Activated CD8-positive, alpha-beta memory T cell treated with anti-CD3 and anti-CD28 coated beads for 4 hours (primary cell): ENCODE measurements around the gene MED9.

Experiments used
- DNase-seq, 2 donors: peaks; one replicate each; pipeline ENCODE4 v3.0.0-alpha.2; 2020; ENCODE audit warnings: low read depth in 2 of 2

MED9 gene

DNA sequence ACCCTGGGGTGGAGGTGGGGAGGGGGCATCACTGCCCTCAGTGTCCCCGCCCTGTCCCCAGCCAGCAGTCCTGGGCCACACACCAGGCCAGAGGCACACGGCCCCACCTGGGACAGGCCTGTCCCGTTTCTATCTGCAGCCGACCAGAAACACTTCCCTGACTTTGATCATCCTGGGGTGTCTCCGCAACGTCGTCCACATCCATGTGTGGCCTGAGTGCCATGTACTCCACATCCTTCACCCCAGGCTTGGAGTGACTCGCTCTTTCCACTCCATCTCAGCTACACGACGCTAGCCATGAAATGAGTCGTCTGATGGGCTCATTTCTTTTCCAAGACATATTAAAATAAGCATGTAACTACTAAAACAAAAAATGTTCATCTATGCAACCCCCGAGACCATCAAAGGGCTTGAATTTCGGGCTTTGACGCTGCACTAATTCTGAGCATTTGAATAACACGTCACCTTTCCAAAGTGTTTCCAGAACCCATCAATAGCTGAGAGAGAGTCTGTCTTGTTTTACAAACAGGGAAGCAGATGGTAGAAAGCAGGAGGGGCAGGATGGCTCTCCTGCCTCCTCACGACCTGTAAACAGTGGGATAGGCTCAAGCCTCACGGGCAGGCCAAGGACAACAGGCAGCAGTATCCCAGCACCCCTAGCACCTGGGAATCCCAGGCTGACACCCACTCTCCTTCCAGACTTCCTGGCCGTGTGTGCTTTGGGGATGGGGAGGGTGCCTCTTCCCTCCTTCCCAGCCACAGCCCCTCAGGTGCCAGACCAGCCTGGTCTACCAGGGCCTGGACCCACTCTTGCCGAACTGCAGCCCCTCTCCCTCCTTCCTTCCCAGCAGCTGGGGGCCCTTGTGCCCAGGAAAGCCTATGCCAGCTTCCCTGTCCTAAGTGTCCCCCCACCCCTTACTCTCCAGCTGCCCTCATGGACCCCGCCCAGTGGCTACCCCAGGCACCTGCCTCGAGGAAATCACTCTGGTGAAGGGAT is 39.4 kb downstream of the MED9 start:
- no peak for DNase-seq

DNA sequence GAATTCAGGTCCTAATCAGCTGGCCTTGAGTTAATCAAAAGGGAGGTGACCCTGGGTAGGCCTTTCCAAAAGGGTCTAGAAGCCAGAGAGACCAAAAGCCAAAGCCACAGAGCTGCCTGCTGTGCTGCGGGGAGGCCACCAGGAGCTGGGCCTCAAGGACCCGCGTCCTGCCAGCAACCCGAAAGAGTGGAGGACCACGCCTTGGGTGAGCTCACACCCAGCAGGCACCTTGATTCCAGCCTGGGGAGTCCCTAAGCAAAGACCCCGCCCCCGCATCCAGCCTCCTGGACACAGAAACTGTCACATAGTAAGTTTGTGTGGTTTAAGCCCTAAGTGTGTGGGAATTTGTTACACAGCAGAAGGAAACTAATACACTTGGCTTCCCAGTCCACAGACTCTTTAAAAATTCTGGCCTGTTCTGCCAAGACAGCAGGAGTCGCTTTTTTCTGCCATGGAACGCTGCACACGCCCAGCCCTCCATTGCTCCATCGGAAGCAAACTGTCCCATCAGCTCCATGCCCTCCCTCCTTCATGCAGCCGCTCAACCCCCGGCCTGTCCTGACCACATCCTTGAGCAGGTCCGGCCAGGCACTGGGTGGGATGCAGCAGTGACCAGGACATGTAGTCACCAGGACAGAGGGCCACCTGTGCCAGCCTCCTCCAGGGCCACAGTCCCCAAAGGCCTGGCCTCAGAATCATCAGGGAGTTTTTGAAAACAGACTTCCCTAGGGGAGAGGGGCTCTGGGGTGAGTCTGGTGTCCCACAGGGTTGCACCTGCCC is 40.3 kb downstream of the MED9 start:
- DNase-seq = no peak

DNA sequence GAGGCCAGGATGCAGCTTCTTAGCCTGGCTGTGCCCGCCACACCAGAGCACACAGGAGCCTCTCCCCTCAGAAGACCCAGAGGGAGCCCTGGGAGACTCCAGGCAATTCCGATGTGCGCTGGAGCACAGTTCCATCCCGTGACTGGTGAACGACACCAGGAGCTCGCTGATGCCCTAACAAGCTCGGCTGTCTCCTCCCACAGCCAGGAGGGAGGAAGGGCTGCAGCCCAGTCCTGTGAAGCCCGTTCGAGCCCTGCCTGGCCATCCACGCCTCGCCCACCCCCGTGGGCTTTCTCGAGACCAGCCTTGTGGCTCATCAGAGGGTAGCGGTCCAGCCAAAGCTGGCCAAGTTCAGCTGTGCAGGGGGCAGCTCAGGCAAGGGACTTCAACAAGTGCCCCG is 41.2 kb downstream of the MED9 start:
- no peak for DNase-seq

DNA sequence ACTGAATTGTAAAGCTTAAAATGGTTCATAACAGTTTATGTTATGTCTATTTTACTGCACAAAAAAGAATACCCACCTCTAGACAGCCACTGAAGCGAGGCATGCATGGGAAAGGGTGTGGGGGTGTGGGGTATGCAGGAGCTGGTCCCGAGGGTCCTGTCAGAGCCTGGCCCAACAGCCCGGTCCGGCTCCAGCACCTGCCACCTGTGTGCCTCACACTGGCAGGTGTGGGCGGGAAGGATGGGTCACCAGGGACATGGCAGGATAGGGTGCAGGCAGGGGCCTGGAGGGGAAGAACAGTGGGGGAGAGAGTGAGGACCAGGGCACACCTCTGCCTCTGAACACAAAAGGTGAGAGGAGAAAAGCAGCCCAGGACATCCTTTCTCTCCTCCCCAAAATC is 42.2 kb downstream of the MED9 start:
- no peak for DNase-seq

DNA sequence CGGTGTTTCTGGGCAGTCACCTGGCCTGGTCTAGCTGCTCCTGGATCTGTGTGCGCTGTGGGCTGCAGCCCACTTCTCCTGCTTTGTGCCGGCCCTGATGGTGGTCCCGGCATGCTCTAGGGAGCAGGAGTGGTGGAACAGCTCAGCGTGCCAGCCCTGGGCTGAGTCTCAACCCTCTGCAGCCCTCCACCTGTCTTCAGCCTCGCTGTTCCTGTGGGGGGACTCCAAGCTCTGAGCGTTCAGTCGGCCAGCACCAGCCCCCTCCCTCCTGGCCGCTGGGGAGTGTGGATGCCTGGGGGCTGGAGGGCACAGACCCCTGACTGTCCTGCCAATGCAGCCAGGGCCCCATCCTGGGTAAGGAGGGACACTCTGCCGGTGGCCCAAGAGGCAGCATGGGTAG is 43.1 kb downstream of the MED9 start:
- DNase-seq = no peak

DNA sequence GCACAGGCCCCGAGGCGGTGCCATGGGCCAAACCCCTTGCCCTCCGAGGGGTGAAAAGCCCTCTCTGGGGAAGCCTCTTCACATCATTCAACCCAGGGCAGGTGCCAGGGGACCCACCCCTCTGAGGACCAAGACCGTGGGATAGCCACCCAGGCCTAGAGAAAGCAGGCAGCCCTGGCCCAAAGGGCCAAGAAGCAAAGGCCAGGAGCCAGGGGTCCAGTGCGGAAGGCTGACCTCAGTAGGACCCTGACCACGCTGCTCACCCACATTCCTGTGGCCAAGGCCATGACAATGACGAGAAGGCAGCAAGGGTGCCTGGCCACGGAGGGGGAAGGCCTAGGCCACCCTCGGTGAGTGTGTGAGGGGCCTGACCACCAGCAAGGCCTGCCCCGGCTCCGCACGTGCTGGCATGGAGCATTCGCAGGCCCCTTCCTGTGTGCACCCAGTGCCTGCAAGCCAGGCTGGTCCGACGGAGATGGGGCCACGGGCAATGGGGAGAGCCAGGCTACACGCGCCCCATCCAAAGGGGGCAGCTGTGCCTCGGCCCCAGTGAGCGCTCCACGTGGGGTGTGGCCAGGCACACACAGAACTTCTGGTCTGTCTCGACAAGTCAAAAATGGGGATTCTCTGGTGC is 43.9 kb downstream of the MED9 start:
- DNase-seq = no peak

DNA sequence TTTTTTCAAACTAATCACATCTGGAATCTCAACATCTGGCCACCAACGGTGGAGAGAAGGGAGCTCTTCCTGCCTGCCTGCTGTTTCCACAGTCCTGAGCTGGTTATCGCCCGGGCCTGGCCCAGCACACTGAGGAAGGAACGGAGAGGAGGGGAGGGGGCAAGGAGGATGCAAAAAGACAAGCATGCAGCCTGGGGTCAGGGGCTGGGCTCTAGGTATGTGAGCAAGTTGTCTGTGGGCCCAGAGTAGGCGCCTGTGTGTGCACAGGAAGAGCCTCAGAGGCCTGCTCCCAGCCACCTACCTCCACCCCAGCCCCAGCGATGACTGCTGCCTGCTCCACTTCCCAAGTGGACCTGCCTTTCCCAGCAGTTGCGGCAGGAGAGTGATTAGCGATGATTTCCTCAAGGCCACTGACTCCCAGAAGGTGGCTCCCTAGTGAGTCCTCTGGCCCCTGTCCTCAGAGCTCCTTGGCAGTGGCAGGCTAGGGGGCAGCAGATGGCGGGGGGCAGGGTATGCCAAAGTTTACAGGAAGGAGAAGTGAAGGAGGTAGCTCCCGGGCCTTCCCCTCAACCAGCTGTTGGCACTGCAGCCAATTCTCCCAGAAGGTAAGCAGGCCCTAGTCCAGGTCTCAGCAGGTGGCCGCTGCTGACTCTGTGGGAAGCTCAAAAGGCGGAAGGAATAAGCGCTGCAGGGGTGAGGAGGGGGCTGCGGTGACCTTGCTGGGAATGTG is 46.4 kb downstream of the MED9 start:
- DNase-seq = no peak

DNA sequence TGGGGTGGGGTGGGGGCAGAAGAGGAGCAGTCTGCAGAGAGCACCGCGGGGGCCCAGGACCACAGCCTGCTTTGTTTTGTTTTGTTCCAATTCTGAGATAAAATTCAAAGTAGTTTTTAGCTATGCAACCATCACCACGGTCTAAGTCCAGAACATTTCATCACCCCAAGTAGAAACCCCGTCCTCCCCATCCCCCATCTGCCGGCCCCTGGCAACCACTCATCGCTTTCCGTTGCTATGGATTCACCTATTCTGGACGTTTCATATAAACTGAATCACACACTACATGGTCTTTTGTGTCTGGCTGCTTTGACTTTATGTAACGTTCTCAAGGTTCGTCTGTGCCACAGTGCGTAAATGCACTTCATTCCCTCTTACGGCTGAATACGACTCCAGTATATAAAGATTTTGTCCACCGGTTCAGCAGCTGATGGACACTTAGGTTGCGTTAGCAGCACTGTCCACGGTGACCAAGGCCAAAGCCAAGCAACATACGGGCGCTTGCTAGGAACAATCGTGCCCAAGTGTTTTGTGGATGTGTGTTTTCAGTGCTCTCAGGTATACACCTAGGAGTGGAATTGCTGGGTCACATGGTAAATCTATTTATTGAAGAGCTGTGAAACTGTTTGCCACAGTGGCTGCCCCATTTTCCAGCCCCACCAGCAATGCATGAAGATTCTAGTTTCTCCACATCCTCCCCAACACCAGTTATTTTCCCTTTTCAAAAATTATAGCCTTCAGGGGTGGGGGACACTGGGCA is 47.1 kb downstream of the MED9 start:
- DNase-seq = no peak

DNA sequence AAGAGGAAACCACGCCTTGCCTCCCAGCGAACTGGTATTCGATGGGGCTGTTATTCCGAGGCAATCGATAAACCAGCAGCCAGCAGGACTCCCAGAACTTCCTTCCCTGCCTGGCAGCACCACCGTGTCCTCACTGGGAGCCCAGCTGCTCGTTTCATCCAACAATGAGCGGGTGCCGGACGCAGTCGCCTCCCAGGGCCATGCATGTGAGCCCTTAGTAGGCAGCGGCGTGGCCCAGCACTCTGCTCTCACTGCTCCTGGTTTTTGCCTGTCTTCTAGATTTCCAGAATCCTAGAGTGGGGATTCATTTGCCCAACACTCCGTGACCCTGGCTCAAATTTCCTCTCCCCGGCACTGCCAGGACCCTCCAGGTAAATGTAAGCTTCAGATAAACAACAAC is 48.5 kb downstream of the MED9 start:
- DNase-seq = no peak

DNA sequence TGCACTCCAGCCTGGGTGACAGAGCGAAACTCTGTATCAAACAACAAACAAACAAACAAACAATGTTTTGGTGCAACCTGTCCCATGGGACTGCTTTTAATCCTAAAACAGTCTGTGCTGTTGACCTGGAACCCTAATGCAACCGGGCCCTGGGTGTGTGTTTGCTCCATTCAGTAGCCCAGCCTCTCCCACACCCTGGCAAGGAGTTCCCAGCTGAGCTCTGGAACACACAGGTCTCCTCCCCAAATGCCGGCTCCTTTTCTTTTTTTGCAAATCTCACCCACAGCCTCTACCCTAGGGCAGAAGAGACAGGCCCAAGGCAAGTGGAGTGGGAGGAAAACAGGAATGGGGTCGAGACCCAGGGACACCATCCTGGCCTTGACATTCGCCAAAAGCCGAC is 49.2 kb downstream of the MED9 start:
- no peak for DNase-seq

DNA sequence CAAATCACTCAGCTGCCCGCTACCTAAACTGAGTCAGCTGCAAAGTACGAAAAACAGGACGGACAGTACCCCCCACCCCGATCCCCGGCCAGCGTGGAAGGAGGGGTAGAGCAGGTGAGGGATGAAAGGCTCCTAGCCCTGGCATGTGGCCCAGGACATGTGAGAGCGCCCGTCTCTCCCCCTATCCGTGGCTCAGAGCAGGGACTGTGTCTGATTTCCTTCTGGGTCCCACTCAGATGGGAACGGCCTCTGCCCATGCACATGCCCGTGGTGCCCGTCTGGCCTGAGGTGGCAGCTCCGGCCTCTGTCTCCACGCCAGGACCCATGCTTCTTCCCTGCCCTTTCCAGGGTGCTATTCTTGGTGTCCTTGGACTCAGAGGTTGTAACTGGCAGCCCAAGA is 49.6 kb downstream of the MED9 start:
- DNase-seq = no peak

DNA sequence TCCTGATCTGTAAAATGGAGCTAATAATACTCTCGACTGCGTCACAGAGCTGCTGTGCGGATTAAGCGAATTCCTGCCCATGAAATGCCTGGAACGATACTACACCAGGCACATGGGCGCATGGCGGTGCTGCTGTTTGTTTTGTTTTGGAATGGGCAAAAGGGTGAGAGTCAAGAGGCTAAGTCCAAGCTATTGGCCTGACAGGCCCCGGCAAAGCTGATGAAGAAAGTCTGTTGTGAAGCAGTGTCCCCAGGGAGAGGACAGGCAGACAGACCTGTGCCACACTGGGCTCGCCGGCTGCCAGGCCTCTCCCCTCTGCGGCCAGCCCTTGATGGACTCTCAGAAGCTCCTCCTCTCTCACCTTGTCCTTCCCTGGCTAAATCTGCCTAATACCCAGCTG is 50.7 kb downstream of the MED9 start:
- DNase-seq = no peak

DNA sequence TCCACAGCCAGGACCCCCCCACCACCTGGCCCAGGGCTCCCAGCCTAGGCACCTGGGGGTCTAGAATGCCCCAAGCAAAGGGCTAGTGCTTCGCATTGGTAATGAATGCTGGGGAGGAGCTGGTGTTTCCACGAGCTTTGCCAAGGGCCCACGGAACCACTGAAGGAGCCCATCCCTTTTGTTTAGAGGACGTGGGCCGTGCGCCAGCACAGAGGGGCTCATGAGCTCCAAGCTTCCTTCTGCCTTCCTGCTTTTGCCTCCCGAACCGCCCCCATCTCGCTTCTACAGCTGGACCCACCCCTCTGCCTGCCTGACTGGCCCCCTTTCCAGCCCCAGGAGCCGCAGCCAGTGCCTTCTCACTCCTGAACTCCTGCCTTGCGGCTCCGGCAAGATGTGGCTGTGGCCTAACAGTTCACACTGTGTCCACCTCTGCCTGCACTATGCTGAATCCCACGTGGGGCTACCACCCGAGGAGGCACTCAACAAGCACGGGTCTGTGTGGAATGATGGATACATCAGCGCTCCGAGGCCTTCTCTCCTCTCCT is 51.2 kb downstream of the MED9 start:
- DNase-seq = no peak

DNA sequence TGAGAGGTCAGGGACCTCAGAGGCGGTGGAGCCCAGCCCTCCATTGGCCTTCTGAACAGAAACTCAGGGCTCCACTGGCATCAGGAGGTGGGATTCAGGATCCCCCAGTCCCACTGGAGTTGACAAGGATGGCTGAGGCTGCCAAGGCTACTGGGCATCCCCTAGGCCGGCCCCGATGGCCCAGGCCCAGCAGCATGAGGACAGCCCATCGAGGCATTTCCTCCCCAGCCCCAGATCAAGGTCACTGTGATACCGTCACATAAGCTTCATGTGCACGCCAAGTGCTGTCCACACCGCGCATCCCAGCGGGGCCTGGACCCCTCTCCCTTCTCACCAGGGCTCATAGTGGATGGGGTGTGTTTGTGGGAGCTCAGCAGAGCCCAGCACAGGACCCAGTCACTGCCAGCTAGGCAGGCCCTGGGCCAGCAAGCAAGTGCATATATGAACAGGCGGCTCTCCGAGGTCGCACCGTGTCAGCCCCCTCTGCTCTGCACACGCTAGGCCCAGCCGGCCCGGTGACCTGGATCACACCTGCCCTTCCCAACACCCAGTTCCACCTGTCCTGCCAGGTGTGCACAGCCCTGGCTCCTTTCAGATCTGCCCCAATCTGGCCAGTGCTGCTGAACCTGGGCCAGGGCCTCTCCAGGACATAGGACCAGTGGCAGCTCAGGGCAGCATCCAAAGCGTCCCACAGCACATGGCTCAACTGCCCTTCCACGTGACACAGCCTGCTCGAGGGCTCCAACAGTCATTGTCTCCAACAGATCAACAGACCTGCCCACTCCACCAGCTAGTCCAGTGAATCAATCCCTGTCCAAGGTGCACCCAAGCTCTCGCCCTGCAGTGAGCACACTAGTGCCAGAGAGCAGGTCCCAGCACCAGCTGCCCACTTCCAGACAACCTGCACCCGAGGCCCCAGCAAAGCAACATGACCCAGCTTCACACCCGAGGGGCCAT is 52.2 kb downstream of the MED9 start:
- DNase-seq = no peak

DNA sequence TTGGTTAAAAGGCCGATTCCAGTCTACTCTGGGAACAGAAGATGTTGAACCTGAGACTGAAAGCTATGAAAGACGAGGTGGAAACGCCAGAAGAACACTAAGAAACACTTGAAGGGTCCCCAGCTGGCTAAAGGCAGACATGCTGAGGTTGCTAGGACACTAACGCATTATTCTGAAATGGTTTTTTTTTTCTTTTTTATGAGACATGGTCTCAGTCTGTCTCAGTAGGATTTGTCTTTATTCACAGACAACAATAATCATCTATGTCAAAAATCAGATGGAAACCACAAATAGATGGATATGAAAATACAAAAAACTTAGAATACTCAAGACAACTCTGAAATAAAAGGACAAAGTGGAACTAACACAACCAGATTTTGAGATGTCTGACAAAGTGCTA is 54.4 kb downstream of the MED9 start:
- DNase-seq = no peak

DNA sequence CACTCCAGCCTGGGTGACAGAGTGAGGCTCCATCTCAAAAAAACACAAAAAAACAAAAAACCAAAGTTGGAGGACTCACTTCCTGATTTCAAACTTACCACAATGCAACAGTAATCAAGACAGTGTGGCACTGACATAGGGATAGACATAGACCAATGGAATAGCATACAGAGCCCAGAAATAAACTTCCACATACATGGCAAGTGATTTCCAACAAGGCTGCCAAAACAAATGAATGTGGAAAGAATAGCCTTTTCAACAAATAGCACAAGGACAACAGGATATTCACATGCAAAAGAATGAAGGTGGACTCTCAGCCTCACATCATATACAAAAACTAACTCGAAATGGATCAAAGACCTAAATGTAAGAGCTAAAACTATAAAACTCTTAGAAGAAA is 56.2 kb downstream of the MED9 start:
- no peak for DNase-seq

DNA sequence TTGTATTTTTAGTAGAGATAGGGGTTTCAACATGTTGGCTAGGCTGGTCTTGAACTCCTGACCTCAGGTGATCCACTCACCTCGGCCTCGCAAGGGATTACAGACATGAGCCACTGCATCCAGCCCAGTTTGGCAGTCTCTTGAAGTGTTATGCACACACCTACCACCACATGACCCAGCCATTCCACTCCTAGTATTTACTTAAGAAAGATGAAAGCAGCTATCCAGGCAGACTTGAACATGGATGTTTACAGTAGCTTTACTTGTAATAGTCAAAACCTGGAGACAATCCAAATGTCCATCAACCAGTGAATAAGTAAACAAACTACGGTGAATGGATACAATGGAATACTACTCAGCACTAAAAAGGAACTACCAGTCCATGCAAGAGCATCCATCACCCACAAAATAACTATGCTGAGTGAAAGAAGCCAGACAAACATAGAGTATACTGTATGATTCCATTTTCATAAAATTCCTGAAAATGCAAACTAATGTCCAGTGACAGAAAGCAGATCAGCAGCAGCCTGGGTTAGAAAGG is 57.2 kb downstream of the MED9 start:
- no peak for DNase-seq

DNA sequence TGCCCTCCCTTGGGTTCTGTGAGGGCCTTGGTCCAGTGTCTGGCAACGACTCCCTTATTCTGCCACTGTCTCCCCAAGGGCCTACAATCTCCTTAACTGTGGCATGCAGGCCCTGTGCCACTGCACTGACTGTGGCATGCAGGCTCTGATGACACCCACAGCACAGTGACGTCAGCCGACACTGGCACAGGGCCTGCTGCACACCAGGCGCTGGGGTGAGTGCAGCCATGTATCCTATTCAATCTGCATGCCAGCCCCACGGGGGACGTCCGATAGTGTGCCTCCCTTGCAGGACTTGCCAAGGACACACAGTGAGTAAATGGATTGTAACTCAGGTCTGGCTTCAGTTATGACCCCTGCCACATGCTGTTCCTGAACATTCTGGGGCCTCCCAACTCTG is 59.2 kb downstream of the MED9 start:
- DNase-seq = no peak

DNA sequence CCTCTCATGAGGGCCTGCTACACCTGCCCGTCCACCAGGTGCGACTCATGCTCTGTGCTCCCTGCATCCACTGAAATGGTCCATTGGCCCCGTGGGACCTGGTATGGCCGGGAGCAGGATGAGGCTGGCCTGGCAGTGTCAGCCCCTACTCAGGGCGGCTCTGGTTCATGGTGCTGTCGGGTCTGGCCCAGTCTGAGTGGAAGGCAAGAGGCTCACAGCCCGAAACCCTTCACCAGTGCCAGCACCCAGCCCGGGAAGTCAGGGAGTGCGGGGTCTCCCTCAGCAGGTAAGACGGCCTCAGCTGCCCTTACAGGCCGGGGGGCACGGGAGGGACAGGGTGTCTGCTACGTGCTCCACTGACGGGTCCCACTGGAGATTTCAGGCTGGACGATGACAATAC is 59.9 kb downstream of the MED9 start:
- no peak for DNase-seq
